OCI-LY3 (cell line): Measurements from ENCODE around the gene IRF6.

ENCODE experiments used
- CTCF ChIP-seq: fragments of 200-600, 300-600 bp; sonication (generic); IDR thresholded peaks from 2 replicates; pipeline ENCODE4 v1.5.1; 2014; ENCODE audit warnings: antibody characterized with exemption, low read length, low read depth
- EZH2phosphoT487 ChIP-seq: fragments of 200-600 bp; shearing (Covaris generic); IDR thresholded peaks from 2 replicates; pipeline ENCODE4 v1.6.1; 2018; ENCODE audit warnings: antibody characterized with exemption, mixed run types, low read depth

- peak; percentile 27 for TF ChIP-seq CTCF
- no peak for TF ChIP-seq EZH2phosphoT487
These were observed 7.8 kb downstream of the IRF6 start for GRCh38 chr1:209797978-209798639.
